ENCODE results near the gene HECW1. TPM values are rescaled to one million over a fixed set of nuclear protein-coding genes. Genes with fewer than 3 reads are reported as not detected.
"Not testable (repeated sequence)": the region's sequence is repeated elsewhere in the genome, so short reads cannot be mapped to it uniquely, and the experiment has no call there.

Gene HECW1
- total RNA-seq, 1 donor from 2014 or later = 54.7 TPM

GRCh38 chr7:43311694-43312093 lies 199.2 kb downstream of the HECW1 start:
- no peak for DNase-seq

- DNase-seq = no peak
Measured at GRCh38 chr7:43313628-43314378, 201.4 kb downstream of the HECW1 start.

GRCh38 chr7:43314379-43315158 lies 202.1 kb downstream of the HECW1 start:
- no peak for DNase-seq

GRCh38 chr7:43317075-43317474 lies 204.6 kb downstream of the HECW1 start:
- DNase-seq = no peak

- DNase-seq = no peak
Measured at GRCh38 chr7:43318188-43318770, 205.8 kb downstream of the HECW1 start.

- DNase-seq = no peak
Measured at GRCh38 chr7:43325595-43325994, 213.1 kb downstream of the HECW1 start.

GRCh38 chr7:43328336-43328735 lies 215.9 kb downstream of the HECW1 start:
- no peak for DNase-seq

- DNase-seq = no peak
Measured at GRCh38 chr7:43328785-43329380, 216.4 kb downstream of the HECW1 start.

- no peak for DNase-seq
Measured at GRCh38 chr7:43332193-43332796, 219.8 kb downstream of the HECW1 start.

- DNase-seq = no peak
Measured at GRCh38 chr7:43337191-43337590, 224.7 kb downstream of the HECW1 start.

- DNase-seq = no peak
Measured at GRCh38 chr7:43337811-43338210, 225.4 kb downstream of the HECW1 start.

GRCh38 chr7:43341132-43341531 lies 228.7 kb downstream of the HECW1 start:
- no peak for DNase-seq

GRCh38 chr7:43343417-43343816 lies 231.0 kb downstream of the HECW1 start:
- DNase-seq = not testable (repeated sequence)

GRCh38 chr7:43345696-43346095 lies 233.2 kb downstream of the HECW1 start:
- DNase-seq = not testable (repeated sequence)

- DNase-seq = no peak
Measured at GRCh38 chr7:43351683-43352082, 239.2 kb downstream of the HECW1 start.

- DNase-seq = no peak
Measured at GRCh38 chr7:43353902-43354301, 241.5 kb downstream of the HECW1 start.

GRCh38 chr7:43362652-43363034 lies 250.2 kb downstream of the HECW1 start:
- no peak for DNase-seq

- no peak for DNase-seq
Measured at GRCh38 chr7:43363035-43363791, 250.8 kb downstream of the HECW1 start.

GRCh38 chr7:43364391-43364790 lies 251.9 kb downstream of the HECW1 start:
- DNase-seq = no peak

GRCh38 chr7:43372676-43373355 lies 260.4 kb downstream of the HECW1 start:
- no peak for DNase-seq
